GM12891 (cell line): ENCODE measurements around the gene SLC25A30.

Experiments
- POLR2A ChIP-seq: IDR thresholded peaks from 2 replicates; pipeline ENCODE4 v1.6.1; 2011; ENCODE audit warnings: low read depth, low read length, control low read depth
- TAF1 ChIP-seq: IDR thresholded peaks from 2 replicates; pipeline ENCODE4 v1.6.1; 2011; ENCODE audit warnings: low read depth, low read length, control low read depth

DNA sequence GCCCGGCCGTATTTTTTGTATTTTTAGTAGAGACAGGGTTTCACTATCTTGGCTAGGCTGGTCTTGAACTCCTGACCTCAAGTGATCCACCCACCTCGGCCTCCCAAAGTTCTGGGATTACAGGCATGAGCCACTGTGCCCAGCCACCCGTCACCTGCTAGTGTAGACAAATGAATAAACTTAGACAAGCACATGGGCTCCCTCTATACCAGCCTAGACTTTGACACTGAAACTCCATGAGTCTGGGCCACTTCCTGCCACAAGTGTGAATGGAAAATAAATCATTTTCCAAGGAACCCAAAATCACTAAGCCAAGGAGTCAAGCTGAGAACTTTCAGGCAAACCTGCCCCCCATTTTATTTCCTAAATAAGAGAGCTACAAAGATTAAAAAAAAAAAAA is 50.2 kb downstream of the SLC25A30 start:
- no peak for TF ChIP-seq TAF1
- TF ChIP-seq POLR2A: no peak
